SK-N-SH treated with all-trans-retinoic acid at 6 μM for 48 hours (cell line): ENCODE results near the gene MYO9B.

Experiments used
- ATAC-seq: fragments of 200-7000 bp; cut with Tn5 transposase; 3 replicates; pipeline ENCODE4 v1.9.1; 2020; ENCODE audit warnings: mild to moderate bottlenecking, moderate library complexity
- ARNTL ChIP-seq: fragments of 450-650 bp; formaldehyde crosslinking; IDR thresholded peaks from 2 replicates; pipeline ENCODE4 v1.5.0; 2020; ENCODE audit warnings: low read depth, mild to moderate bottlenecking, moderate library complexity, borderline replicate concordance
- BACH2 ChIP-seq: fragments of 250-450 bp; sonication (Bioruptor Pico); IDR thresholded peaks from 2 replicates; pipeline ENCODE4 v1.9.0; 2021; ENCODE audit warnings: mild to moderate bottlenecking, borderline replicate concordance
- CSDC2 ChIP-seq: fragments of 250-450 bp; sonication (Bioruptor Pico); IDR thresholded peaks from 2 replicates; pipeline ENCODE4 v1.5.0; 2020; ENCODE audit warnings: mild to moderate bottlenecking, moderate library complexity
- ESRRG ChIP-seq: fragments of 250-450 bp; sonication (Bioruptor Pico); IDR thresholded peaks from 2 replicates; pipeline ENCODE4 v1.6.1; 2021; ENCODE audit warnings: mild to moderate bottlenecking
- GLIS3 ChIP-seq: fragments of 250-450 bp; sonication (Bioruptor Pico); IDR thresholded peaks from 2 replicates; pipeline ENCODE4 v1.5.0; 2020; ENCODE audit warnings: mild to moderate bottlenecking, moderate library complexity
- ISL1 ChIP-seq: fragments of 250-450 bp; sonication (Bioruptor Pico); IDR thresholded peaks from 2 replicates; pipeline ENCODE4 v2.1.2; 2022; ENCODE audit warnings: mild to moderate bottlenecking, moderate library complexity
- RARB ChIP-seq: fragments of 250-450 bp; sonication (Bioruptor Pico); IDR thresholded peaks from 2 replicates; pipeline ENCODE4 v1.8.0; 2021; ENCODE audit warnings: mild to moderate bottlenecking, moderate library complexity
- SNAI2 ChIP-seq: fragments of 250-450 bp; sonication (Bioruptor Pico); IDR thresholded peaks from 2 replicates; pipeline ENCODE4 v1.5.0; 2020; ENCODE audit warnings: mild to moderate bottlenecking, moderate library complexity
- TCF4 ChIP-seq: fragments of 250-450 bp; sonication (Bioruptor Pico); IDR thresholded peaks from 2 replicates; pipeline ENCODE4 v1.8.0; 2021; ENCODE audit warnings: mild to moderate bottlenecking, moderate library complexity, borderline replicate concordance
- TOX ChIP-seq: fragments of 250-450 bp; sonication (Bioruptor Pico); IDR thresholded peaks from 2 replicates; pipeline ENCODE4 v1.8.0; 2021; ENCODE audit warnings: mild to moderate bottlenecking, moderate library complexity, borderline replicate concordance
- TSHZ2 ChIP-seq: fragments of 250-450 bp; sonication (Bioruptor Pico); IDR thresholded peaks from 2 replicates; pipeline ENCODE4 v1.5.0; 2020; ENCODE audit warnings: mild to moderate bottlenecking, moderate library complexity
- ZC3H10 ChIP-seq: fragments of 250-450 bp; sonication (Bioruptor Pico); IDR thresholded peaks from 2 replicates; pipeline ENCODE4 v1.5.1; 2021; ENCODE audit warnings: mild to moderate bottlenecking, moderate library complexity
- ZFP30 ChIP-seq: fragments of 450-650 bp; formaldehyde crosslinking; IDR thresholded peaks from 2 replicates; pipeline ENCODE4 v1.5.0; 2022; ENCODE audit warnings: mild to moderate bottlenecking, moderate library complexity
- ZNF565 ChIP-seq: fragments of 450-650 bp; formaldehyde crosslinking; conservative IDR thresholded peaks from 2 replicates; pipeline ENCODE4 v1.5.0; 2020; ENCODE audit warnings: low read depth, mild to moderate bottlenecking, moderate library complexity
- ZNF70 ChIP-seq: fragments of 450-650 bp; formaldehyde crosslinking; IDR thresholded peaks from 2 replicates; pipeline ENCODE4 v1.5.0; 2020; ENCODE audit warnings: mild to moderate bottlenecking, moderate library complexity
- ZNF8 ChIP-seq: fragments of 450-650 bp; formaldehyde crosslinking; IDR thresholded peaks from 2 replicates; pipeline ENCODE4 v1.5.0; 2020; ENCODE audit warnings: mild to moderate bottlenecking, moderate library complexity
- TF ChIP-seq, protein P1 (sequence below): fragments of 250-450 bp; sonication (Bioruptor Pico); IDR thresholded peaks from 2 replicates; pipeline ENCODE4 v1.8.0; 2021; ENCODE audit warnings: low read depth, mild to moderate bottlenecking, moderate library complexity, borderline replicate concordance
- TF ChIP-seq, protein P2 (sequence below): fragments of 250-450 bp; sonication (Bioruptor Pico); IDR thresholded peaks from 2 replicates; pipeline ENCODE4 v1.5.1; 2021; ENCODE audit warnings: mild to moderate bottlenecking, moderate library complexity
- TF ChIP-seq, protein P3 (sequence below): fragments of 250-450 bp; sonication (Bioruptor Pico); IDR thresholded peaks from 2 replicates; pipeline ENCODE4 v1.5.1; 2020; ENCODE audit warnings: low read depth, mild to moderate bottlenecking, moderate library complexity
- TF ChIP-seq, protein P4 (sequence below): fragments of 250-450 bp; sonication (Bioruptor Pico); IDR thresholded peaks from 2 replicates; pipeline ENCODE4 v1.8.0; 2020; ENCODE audit warnings: mild to moderate bottlenecking, moderate library complexity, borderline replicate concordance

Gene MYO9B

GRCh38 chr19:17200408-17201079, 125.0 kb downstream of the MYO9B start (continued):
- TF ChIP-seq TSHZ2 (CRISPR knock-in tag) (no peak), CSDC2 (CRISPR knock-in tag) (no peak), ISL1 (CRISPR knock-in tag) (no peak), GLIS3 (CRISPR knock-in tag) (no peak), BACH2 (no peak)
- TF ChIP-seq, protein P1, sequence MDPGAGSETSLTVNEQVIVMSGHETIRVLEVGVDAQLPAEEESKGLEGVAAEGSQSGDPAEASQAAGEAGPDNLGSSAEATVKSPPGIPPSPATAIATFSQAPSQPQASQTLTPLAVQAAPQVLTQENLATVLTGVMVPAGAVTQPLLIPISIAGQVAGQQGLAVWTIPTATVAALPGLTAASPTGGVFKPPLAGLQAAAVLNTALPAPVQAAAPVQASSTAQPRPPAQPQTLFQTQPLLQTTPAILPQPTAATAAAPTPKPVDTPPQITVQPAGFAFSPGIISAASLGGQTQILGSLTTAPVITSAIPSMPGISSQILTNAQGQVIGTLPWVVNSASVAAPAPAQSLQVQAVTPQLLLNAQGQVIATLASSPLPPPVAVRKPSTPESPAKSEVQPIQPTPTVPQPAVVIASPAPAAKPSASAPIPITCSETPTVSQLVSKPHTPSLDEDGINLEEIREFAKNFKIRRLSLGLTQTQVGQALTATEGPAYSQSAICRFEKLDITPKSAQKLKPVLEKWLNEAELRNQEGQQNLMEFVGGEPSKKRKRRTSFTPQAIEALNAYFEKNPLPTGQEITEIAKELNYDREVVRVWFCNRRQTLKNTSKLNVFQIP (CRISPR knock-in tag): no peak

- TF ChIP-seq, protein P2, sequence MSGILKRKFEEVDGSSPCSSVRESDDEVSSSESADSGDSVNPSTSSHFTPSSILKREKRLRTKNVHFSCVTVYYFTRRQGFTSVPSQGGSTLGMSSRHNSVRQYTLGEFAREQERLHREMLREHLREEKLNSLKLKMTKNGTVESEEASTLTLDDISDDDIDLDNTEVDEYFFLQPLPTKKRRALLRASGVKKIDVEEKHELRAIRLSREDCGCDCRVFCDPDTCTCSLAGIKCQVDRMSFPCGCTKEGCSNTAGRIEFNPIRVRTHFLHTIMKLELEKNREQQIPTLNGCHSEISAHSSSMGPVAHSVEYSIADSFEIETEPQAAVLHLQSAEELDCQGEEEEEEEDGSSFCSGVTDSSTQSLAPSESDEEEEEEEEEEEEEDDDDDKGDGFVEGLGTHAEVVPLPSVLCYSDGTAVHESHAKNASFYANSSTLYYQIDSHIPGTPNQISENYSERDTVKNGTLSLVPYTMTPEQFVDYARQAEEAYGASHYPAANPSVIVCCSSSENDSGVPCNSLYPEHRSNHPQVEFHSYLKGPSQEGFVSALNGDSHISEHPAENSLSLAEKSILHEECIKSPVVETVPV: no peak
- no peak for TF ChIP-seq RARB (CRISPR knock-in tag)
- no peak for TF ChIP-seq ARNTL (CRISPR knock-in tag)
- no peak for TF ChIP-seq ZNF565 (CRISPR knock-in tag)
- no peak for TF ChIP-seq BACH2
- TF ChIP-seq ZNF8 (CRISPR knock-in tag): no peak
- no peak for TF ChIP-seq ZNF70 (CRISPR knock-in tag)
- no peak for TF ChIP-seq SNAI2
- TF ChIP-seq ESRRG (CRISPR knock-in tag): no peak
- TF ChIP-seq, protein P3, sequence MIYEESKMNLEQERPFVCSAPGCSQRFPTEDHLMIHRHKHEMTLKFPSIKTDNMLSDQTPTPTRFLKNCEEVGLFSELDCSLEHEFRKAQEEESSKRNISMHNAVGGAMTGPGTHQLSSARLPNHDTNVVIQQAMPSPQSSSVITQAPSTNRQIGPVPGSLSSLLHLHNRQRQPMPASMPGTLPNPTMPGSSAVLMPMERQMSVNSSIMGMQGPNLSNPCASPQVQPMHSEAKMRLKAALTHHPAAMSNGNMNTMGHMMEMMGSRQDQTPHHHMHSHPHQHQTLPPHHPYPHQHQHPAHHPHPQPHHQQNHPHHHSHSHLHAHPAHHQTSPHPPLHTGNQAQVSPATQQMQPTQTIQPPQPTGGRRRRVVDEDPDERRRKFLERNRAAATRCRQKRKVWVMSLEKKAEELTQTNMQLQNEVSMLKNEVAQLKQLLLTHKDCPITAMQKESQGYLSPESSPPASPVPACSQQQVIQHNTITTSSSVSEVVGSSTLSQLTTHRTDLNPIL (CRISPR knock-in tag): no peak
- TF ChIP-seq ISL1 (CRISPR knock-in tag): no peak
- TF ChIP-seq, protein P1 (CRISPR knock-in tag): no peak
- TF ChIP-seq TOX: no peak
- TF ChIP-seq, protein P4, sequence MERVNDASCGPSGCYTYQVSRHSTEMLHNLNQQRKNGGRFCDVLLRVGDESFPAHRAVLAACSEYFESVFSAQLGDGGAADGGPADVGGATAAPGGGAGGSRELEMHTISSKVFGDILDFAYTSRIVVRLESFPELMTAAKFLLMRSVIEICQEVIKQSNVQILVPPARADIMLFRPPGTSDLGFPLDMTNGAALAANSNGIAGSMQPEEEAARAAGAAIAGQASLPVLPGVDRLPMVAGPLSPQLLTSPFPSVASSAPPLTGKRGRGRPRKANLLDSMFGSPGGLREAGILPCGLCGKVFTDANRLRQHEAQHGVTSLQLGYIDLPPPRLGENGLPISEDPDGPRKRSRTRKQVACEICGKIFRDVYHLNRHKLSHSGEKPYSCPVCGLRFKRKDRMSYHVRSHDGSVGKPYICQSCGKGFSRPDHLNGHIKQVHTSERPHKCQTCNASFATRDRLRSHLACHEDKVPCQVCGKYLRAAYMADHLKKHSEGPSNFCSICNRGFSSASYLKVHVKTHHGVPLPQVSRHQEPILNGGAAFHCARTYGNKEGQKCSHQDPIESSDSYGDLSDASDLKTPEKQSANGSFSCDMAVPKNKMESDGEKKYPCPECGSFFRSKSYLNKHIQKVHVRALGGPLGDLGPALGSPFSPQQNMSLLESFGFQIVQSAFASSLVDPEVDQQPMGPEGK (CRISPR knock-in tag): no peak
- no peak for TF ChIP-seq TCF4 (CRISPR knock-in tag)
- TF ChIP-seq ZFP30 (CRISPR knock-in tag): no peak
- no peak for TF ChIP-seq ZC3H10
- TF ChIP-seq TSHZ2 (CRISPR knock-in tag): no peak
- ATAC-seq: no peak
Measured at GRCh38 chr19:17202249-17202648, 126.7 kb downstream of the MYO9B start.
